Heart right ventricle (tissue), 16 donors: ENCODE measurements around the gene TXNDC11. TPM values are rescaled to one million over a fixed set of nuclear protein-coding genes. Genes with fewer than 3 reads are reported as not detected.

ENCODE experiments used
- ATAC-seq, 8 donors: fragments of 200-7000 bp; cut with Tn5 transposase; one replicate each; pipeline ENCODE4 v1.9.1; 2020; ENCODE audit warnings: mild to moderate bottlenecking in 8 of 8, moderate library complexity in 8 of 8, moderate number of reproducible peaks in 1 of 8
- DNase-seq, 2 donors: peaks; one replicate each; pipeline ENCODE4 v3.0.0-alpha.2; 2020
- H3K27ac ChIP-seq, 10 donors: fragments of 200-600 bp; sonication (generic) in 2 of 10; one replicate each; pipeline versions ENCODE4 v1.5.0 to v1.8.0; 2020 to 2022; ENCODE audit warnings: mild to moderate bottlenecking in 3 of 10
- H3K27me3 ChIP-seq, 7 donors: fragments of 200-600 bp; one replicate each; pipeline ENCODE4 v1.8.0; 2021 to 2022; ENCODE audit warnings: mild to moderate bottlenecking in 2 of 7
- H3K36me3 ChIP-seq, 9 donors: fragments of 200-600 bp; sonication (generic) in 1 of 9; one replicate each; pipeline versions ENCODE4 v1.5.0 to v1.8.0; 2020 to 2022; ENCODE audit warnings: mild to moderate bottlenecking in 2 of 9
- H3K4me1 ChIP-seq, 9 donors: fragments of 200-600 bp; sonication (generic) in 1 of 9; one replicate each; pipeline versions ENCODE4 v1.5.0 to v1.8.0; 2020 to 2022; ENCODE audit warnings: mild to moderate bottlenecking in 4 of 9
- H3K4me3 ChIP-seq, 10 donors: fragments of 200-600 bp; sonication (generic) in 2 of 10; one replicate each; pipeline versions ENCODE4 v1.5.0 to v1.8.0; 2020 to 2022; ENCODE audit warnings: mild to moderate bottlenecking in 7 of 10, moderate library complexity in 2 of 10
- H3K9me3 ChIP-seq, 11 donors: fragments of 200-600 bp in 10 of 11; sonication (generic) in 2 of 11; one replicate each; pipeline versions ENCODE4 v1.5.0 to v1.8.0; 2013 to 2022; ENCODE audit warnings: mild to moderate bottlenecking in 2 of 11, control low read depth in 1 of 11, moderate library complexity in 1 of 11
- WGBS, 2 donors: extraction: QIAGEN DNeasy Blood & Tissue Kit; methylation state at CpG; one replicate each; pipeline ENCODE4 v1.1.7; 2013; ENCODE audit warnings: inconsistent platforms in 1 of 2; 5-methylcytosine and 5-hydroxymethylcytosine counted together
- intact Hi-C, 10 donors: fragments of 100-400 bp; cut with DNase I; formaldehyde crosslinking; loops; one replicate each; pipeline versions ENCODE4 v1.11.1 to v1.14.2; 2022
- polyA plus RNA-seq, 2 donors: library from polyadenylated mRNA; stranded (reverse); fragments of 200-250 nt; gene quantifications; one replicate each; pipeline ENCODE4 v1.2.3, GENCODE V29; 2013
- total RNA-seq, 10 donors: library from RNA; stranded (reverse); fragmentation: NEBNext Ultra II Directional in 3 of 10; extraction: Animal tissue kit (Norgen Biotek cat#: 25700) in 3 of 10; gene quantifications; one replicate each; pipeline versions ENCODE4 v1.2.1 to v1.2.4, GENCODE V29; 2021 to 2023
- TF ChIP-seq, protein P1 (sequence below), 9 donors: fragments of 200-600 bp; sonication (generic) in 2 of 9; IDR thresholded peaks; one replicate each; pipeline versions ENCODE4 v1.5.0 to v1.8.0; 2021 to 2022; ENCODE audit warnings: antibody characterized with exemption in 9 of 9, mild to moderate bottlenecking in 5 of 9, moderate library complexity in 1 of 9
- donor health status: Arrhythmogenic right ventricular cardiomyopathy.
- donor health status: ischemic (EF 13 %, LVEDD 7.1; RV severe dilation, severe dysfunction).
- donor health status: healthy with polysubstance abuse.
- donor health status: DM: no; HTN: yes; CAD: no.
- donor health status: DM: no; HTN: no; CAD: no.
- donor health status: ischemic (EF 25% LVEDD 6.9; RV normal size, moderate dysfunction).
- donor health status: ischemic (EF 25% LVEDD 5.7; RV mildly dilated, moderate dysfunction).
- donor health status: healthy.
- donor health status: DM: yes; HTN: yes; CAD: no.
- donor health status: Ischemic cardiomyopathy.
- donor health status: ischemic (EF 35%, LVEDD 5.7; RV mildly dilated, moderate dysfunction).
- donor health status: nonischemic (EF 11% LVEDD 7.7; RV severe dilation, severe dysfunction).
- donor health status: DM: yes; HTN: yes; CAD: no.
- donor health status: PGD.
- donor health status: ischemic (EF 29% LVEDD 5.4; RV normal size, mild dysfunction).
- donor health status: nonischemic (EF 23%, LVEDD 6.1; RV moderate dilation, normal function).

Gene TXNDC11
- total and polyA plus RNA-seq, 12 donors, result 16.8 to 46.7 (median 25.1) TPM

DNA sequence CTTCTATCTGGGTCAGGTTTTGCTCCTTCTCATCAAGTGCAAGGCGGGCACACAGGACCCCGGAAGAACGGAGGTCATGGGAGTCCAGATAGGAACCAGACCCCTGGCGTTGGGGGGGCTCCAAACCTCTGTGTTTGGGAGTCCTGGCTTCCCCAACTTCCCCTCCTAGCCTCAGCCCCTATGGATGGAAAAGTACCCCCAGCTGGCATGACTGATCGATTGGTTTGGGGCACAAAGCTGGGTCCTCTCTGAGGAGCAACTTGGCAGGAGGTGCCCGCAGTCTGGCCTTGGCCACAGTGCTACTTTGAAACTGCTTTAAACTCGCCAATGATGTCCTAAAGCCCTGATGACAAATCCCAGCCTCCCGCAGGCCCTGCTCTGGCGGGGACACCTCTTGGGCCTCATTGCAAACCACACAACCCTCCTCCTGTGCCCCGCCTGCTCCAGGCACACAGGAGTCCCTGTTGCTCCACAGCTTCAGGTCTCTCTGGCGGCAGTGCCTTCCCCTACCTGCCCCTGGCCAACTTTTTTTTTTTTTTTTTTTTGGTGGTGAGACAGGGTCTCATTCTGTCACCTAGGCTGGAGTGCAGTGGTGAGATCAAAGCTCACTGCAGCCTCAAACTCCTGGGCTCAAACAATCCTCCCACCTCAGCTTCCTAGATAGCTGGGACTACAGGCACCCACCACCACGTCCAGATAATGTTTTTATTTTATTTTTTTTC, 112.5 kb downstream of the TXNDC11 start:
- Histone ChIP-seq H3K9me3 (no peaks in the 10 kb centered on the region), H3K4me3 (no peak overlapping the region), H3K4me1 (peaks cover 0 to 61% (median 9%) of the 10 kb centered on the region in 9 donors), H3K36me3 (no peaks in the 10 kb centered on the region), H3K27ac (peak overlapping the region in 6 of 10 donors; percentile 62 to 87 (median 69)), H3K27me3 (no peaks in the 10 kb centered on the region)
- intact Hi-C loops, result loop anchor here in 1 of 10 donors (10.0 kb wide), 1 partner anchor 95 kb away; no protein-coding TSS in a partner anchor
- no peak for DNase-seq
- no peak for ATAC-seq
- TF ChIP-seq, protein P1, sequence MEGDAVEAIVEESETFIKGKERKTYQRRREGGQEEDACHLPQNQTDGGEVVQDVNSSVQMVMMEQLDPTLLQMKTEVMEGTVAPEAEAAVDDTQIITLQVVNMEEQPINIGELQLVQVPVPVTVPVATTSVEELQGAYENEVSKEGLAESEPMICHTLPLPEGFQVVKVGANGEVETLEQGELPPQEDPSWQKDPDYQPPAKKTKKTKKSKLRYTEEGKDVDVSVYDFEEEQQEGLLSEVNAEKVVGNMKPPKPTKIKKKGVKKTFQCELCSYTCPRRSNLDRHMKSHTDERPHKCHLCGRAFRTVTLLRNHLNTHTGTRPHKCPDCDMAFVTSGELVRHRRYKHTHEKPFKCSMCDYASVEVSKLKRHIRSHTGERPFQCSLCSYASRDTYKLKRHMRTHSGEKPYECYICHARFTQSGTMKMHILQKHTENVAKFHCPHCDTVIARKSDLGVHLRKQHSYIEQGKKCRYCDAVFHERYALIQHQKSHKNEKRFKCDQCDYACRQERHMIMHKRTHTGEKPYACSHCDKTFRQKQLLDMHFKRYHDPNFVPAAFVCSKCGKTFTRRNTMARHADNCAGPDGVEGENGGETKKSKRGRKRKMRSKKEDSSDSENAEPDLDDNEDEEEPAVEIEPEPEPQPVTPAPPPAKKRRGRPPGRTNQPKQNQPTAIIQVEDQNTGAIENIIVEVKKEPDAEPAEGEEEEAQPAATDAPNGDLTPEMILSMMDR (IDR thresholded peaks at IDR 0.05), result no peak
- WGBS, 2 donors, result 93 to 95% methylated on average over 12 of the region's 12 CpGs

Other genes starting within 250 kb of the TXNDC11 start
- 10 to 100 TPM; 29.5 to 96.9 (median 41.6) TPM for gene LITAF, start 155.9 kb downstream of the TXNDC11 start, total RNA-seq
- gene LITAF, start 155.9 kb downstream of the TXNDC11 start, polyA plus RNA-seq, result 10 to 100 TPM; 13.3 to 19.2 TPM
- 10 to 100 TPM; 25.5 to 61.4 (median 37.6) TPM for gene SNN, start 74.4 kb downstream of the TXNDC11 start, total RNA-seq
- 10 to 100 TPM; 10.1 to 21.2 TPM for gene SNN, start 74.4 kb downstream of the TXNDC11 start, polyA plus RNA-seq
- gene ZC3H7A, start 54.4 kb upstream of the TXNDC11 start, total RNA-seq, result 10 to 100 TPM; 26.8 to 36.1 (median 30.6) TPM
- 10 to 100 TPM; 15.2 to 22.8 TPM for gene ZC3H7A, start 54.4 kb upstream of the TXNDC11 start, polyA plus RNA-seq
- gene RSL1D1, start 108.7 kb upstream of the TXNDC11 start, total RNA-seq, result 100 to 1,000 TPM in 6 of 10 donors, 10 to 100 TPM in 4; 89.4 to 133 (median 105) TPM
- gene RSL1D1, start 108.7 kb upstream of the TXNDC11 start, polyA plus RNA-seq, result 10 to 100 TPM; 24.7 to 63.3 TPM
- 100 to 1,000 TPM in 3 of 10 donors, 10 to 100 TPM in 7; 85.5 to 117 (median 95.1) TPM for gene GSPT1, start 173.1 kb upstream of the TXNDC11 start, total RNA-seq
- gene GSPT1, start 173.1 kb upstream of the TXNDC11 start, polyA plus RNA-seq, result 10 to 100 TPM; 17.0 to 54.2 TPM
- gene NPIPB2, start 199.2 kb upstream of the TXNDC11 start, total RNA-seq, result 1 to 10 TPM; 1.2 to 4.7 (median 2.3) TPM
- gene NPIPB2, start 199.2 kb upstream of the TXNDC11 start, polyA plus RNA-seq, result 1 to 10 TPM; 3.7 to 8.9 TPM
- gene TNFRSF17, start 222.4 kb upstream of the TXNDC11 start, total RNA-seq, result not detected
- gene TNFRSF17, start 222.4 kb upstream of the TXNDC11 start, polyA plus RNA-seq, result not detected
- gene SNX29, start 233.9 kb upstream of the TXNDC11 start, total RNA-seq, result 10 to 100 TPM; 10.8 to 23.9 (median 14.0) TPM
- 1 to 10 TPM; 2.1 to 2.8 TPM for gene SNX29, start 233.9 kb upstream of the TXNDC11 start, polyA plus RNA-seq